ENCODE results near the gene PTGDS. TPM values are rescaled to one million over a fixed set of nuclear protein-coding genes. Genes with fewer than 3 reads are reported as not detected.

PTGDS gene
- total RNA-seq, 1 donor from 2014 or later = 0.26 TPM

DNA sequence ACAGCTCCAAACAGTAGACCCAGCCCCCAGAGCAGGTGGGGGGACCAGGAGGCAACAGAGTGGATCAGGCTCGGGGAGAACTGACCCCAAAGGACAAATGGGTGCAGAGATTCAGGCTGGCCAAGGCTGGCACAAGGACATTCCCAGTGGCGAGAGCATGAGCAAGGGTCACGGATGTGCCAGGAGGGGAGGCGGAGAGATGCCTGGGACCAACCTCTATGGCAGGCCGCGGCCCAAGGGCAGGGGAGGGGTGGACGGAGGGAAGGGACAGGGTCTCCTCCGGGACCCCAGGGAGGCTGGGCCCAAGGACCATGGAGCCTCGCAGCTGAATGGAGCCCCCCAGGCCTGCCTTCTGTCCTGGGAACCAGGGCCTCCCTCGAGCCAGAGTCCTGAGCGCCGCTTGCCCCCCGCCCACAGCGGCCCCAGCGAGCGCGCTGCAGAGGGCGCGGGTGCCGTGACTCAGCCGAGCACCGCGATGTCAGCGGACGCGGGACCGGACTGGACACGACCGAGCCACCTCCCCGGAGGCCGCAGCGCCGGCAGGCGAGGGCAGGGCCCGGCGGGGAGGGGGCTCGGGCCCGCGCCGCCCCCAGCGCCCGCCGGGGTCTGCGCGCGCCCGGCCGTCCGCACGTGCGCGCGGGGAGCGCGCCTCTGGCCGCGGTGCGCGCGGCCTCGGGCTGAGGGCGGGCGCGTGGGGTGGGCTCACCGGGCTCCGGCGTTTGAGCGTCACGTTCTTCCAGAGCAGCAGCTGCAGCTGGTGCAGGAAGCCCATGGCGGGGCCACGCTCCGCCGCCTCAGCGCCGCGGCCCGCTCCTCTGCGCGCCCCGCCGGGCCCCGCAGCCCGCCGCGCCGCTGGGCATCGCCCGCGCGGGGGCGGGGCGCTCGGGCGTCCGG, 50.3 kb downstream of the PTGDS start, which contains the start of gene ABCA2:
ABCA2 (minus strand) TSS at position 869 of the 894 bp plus-strand sequence; CDS start at position 772, 97 bp downstream.
- Histone ChIP-seq H3K4me3 (ENCODE audit: low read depth, low read length) (peak within 1 kb of the TSS; percentile 41), H3K27me3 (ENCODE audit: control insufficient read depth, insufficient read depth, low read length) (no peaks in the 10 kb centered on the region), H3K36me3 (ENCODE audit: control insufficient read depth, insufficient read depth, low read length) (no peaks in the 10 kb centered on the region)
- TF ChIP-seq CTCF (IDR thresholded peaks at IDR 0.05; ENCODE audit: insufficient read depth, low read length, severe bottlenecking) = no peak
- DNase-seq (ENCODE audit: low read depth) (no peak), FAIRE-seq (no peak)

- peak overlapping the region; percentile 41 for H3K4me3 ChIP-seq (ENCODE audit: low read depth, low read length)
- DNase-seq (ENCODE audit: low read depth) (peak; percentile 12), FAIRE-seq (no peak)
- H3K27me3 ChIP-seq (ENCODE audit: control insufficient read depth, insufficient read depth, low read length) = no peaks in the 10 kb centered on the region
- no peaks in the 10 kb centered on the region for H3K36me3 ChIP-seq (ENCODE audit: control insufficient read depth, insufficient read depth, low read length)
- TF ChIP-seq CTCF (IDR thresholded peaks at IDR 0.05; ENCODE audit: insufficient read depth, low read length, severe bottlenecking) = peak; percentile 67
Measured at GRCh38 chr9:137028263-137029057, 51.2 kb downstream of the PTGDS start.

DNA sequence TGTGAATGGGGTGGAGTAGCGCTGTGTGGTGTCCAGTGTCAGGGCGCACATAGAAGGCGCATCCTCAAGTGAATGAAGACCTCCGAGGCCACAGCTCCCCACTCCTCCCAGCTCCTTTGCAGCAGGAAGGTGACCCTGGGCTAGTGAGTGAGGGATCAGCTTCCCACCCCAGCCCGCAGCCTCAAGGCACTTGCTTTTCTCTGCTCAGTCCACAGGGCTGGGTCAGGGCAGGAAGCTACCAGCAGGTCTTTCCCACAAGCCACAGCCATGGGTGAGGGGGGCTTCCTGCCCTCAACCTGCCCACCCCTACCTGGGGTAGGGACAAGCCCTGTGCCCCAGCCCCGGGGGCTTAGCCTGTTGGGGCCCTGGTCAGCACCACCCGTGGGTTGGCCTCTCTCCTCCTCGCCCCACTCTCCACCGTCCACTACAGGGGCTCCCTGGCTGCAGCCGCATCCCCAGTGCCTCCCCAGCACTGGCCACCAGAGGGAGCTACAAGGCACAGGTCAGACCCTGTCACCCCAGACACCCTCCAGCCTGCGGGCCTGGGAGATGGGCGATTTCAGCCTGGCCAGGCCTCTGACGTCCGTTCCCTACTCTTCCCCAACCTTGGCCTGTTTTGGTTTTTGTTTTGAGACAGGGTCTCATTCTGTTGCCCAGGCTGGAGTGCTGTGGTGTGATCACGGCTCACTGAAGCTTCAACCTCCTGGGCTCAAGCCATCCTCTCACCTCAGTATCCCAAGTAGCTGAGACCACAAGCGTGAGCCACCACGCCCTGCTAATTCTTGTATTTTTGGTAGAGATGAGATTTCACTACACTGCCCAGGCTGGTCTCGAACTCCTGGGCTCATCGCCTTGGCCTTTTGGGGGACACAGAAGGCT, 52.0 kb downstream of the PTGDS start:
- no peak for FAIRE-seq
- TF ChIP-seq CTCF (IDR thresholded peaks at IDR 0.05; ENCODE audit: insufficient read depth, low read length, severe bottlenecking) = peak; percentile 94
- H3K4me3 ChIP-seq (ENCODE audit: low read depth, low read length) = peak overlapping the region; percentile 40

GRCh38 chr9:137030006-137030405, 52.7 kb downstream of the PTGDS start:
- Histone ChIP-seq H3K4me3 (ENCODE audit: low read depth, low read length) (no peak overlapping the region), H3K36me3 (ENCODE audit: control insufficient read depth, insufficient read depth, low read length) (no peaks in the 10 kb centered on the region), H3K27me3 (ENCODE audit: control insufficient read depth, insufficient read depth, low read length) (no peaks in the 10 kb centered on the region)
- TF ChIP-seq CTCF (IDR thresholded peaks at IDR 0.05; ENCODE audit: insufficient read depth, low read length, severe bottlenecking) = no peak
- FAIRE-seq (no peak), DNase-seq (ENCODE audit: low read depth) (no peak)

More for the DNA sequence above, 52.0 kb downstream of the PTGDS start:
- peak; percentile 23 for DNase-seq (ENCODE audit: low read depth)
- Histone ChIP-seq H3K27me3 (ENCODE audit: control insufficient read depth, insufficient read depth, low read length) (no peaks in the 10 kb centered on the region), H3K36me3 (ENCODE audit: control insufficient read depth, insufficient read depth, low read length) (no peaks in the 10 kb centered on the region)
